LoVo (cell line): Measurements from ENCODE around the gene SARDH.
"Not testable (repeated sequence)": the region's sequence is repeated elsewhere in the genome, so short reads cannot be mapped to it uniquely, and the experiment has no call there.

Experiments
- DNase-seq: peaks from one replicate; pipeline ENCODE4 v3.0.0-alpha.2; 2016; ENCODE audit warnings: low spot score

Gene SARDH

GRCh38 chr9:133759946-133760345 is 21.8 kb upstream of the SARDH start:
- DNase-seq = no peak

DNA sequence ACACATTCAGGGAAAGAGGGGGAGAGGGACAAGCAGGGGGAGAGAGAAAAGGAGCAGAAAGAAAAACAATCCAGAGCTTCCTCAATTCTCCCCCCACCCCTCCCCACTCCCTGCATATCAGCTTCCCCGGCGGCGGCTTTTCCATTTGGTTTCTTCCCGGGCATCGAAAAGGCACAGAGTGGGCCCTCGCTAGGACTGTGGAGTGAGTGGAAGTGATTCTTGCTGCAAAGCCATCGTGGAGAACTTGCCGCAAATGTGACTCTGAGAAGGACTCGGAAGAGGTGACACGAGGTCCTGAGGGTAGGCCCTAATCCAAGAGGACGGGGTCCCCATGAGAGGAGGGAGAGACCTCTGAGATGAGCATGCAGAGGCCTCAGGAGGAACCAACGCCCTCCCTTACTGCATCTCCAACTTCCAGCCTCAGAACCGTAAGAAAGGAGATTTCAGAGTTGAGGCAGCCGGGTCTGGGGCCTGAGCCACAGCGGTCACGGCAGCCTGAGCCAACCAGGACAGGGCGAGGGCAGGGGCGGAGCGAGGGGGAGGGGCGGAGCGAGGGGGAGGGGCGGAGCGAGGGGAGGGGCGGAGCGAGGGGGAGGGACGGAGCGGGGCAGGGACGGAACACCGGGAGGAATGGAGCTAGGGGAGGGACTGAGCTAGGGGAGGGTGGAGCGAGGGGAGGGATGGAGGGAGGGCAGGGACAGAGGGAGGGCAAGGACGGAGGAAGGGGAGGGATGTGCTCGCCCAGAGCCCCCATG is 21.2 kb upstream of the SARDH start:
- no peak for DNase-seq

DNA sequence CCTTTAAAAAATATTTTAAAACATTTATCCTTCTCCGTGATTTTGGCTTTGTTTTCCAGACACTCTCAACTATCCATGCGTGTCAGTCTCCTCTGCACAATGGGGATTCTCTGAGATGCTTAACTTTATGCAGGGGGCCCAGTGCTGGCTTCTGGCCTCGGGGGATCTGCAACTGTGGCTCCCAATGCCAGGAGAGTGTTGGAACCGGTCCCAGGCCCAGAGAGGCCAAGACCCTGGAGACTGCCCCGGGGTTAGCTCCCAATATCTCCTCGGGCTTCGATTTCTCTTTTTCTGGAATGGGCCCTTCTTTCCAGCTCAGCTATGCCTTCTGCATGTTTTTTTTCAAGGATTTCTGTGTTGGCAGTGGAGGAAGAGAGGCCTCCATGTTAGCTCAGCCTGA is 20.1 kb upstream of the SARDH start:
- no peak for DNase-seq

GRCh38 chr9:133754688-133755227 is 16.6 kb upstream of the SARDH start:
- no peak for DNase-seq

DNA sequence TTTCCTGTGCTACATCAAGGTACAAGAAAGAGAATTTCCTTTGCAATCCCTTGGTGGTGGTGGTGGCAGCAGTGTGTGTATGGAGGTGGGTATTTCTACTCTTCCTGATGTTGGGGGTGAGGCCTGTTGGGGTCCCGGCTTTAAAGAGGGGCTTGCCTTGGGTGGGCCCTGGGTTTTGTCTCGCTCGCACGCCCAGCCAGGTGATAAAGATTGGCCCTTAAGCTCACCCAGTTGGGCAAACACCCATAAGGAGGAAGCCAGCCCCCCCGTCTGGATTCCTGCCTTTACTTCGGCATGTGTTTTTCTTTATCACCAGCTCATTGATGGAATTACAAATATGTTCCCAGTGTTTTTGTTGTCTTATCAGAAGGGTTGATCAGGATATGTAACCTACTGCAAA is 16.0 kb upstream of the SARDH start:
- DNase-seq = no peak

DNA sequence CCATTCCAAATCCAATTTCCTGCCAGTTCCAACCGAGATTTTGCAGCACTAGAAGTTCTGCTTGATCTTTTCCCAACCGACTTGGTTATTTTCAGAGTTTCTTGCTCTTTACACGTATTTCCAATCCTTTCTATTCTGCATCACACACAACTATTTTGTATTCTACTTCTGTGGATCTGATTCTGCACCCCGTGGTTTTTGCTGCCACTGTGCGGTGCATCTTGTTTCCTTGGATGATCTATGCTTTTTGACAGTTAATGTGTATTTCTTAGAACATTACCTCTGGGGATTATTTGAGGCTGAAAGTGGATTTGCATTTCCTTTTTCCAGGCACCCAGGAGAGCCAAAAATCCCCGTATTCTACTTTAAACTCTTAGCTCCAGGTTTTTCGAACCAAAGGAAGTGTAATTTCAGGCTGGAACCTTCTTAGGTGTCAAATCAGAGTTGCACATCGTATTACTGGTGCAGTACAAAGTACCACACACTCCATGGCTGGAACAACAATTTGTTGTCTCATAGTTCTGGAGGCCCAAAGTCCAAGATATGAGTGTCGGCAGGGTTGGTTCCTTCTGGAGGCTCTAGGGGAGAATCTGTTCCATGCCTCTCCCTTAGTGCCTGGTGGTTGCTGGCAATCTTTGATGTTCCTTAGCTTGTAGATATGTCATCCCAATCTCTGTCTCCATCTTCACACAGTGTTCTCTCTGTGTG is 14.7 kb upstream of the SARDH start:
- no peak for DNase-seq

GRCh38 chr9:133750982-133751649 is 13.0 kb upstream of the SARDH start:
- DNase-seq = no peak

DNA sequence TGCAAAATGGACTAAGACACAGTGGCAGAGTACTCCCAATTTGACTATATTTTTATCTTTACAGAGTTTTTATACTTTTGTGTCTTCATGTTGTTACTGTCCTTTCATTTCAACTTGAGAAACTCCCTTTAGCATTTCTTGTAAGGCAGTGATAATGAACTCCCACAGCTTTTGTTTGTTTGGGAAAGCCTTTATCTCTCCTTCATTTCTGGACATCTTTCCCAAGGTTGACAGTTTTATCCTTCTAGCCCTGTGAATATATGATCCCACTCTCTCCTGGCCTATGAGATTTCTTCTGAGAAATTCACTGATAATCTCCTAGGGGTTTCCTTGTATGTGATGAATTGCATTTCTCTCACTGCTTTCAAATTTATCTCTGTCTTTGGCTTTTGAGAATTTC is 9.2 kb upstream of the SARDH start:
- no peak for DNase-seq

DNA sequence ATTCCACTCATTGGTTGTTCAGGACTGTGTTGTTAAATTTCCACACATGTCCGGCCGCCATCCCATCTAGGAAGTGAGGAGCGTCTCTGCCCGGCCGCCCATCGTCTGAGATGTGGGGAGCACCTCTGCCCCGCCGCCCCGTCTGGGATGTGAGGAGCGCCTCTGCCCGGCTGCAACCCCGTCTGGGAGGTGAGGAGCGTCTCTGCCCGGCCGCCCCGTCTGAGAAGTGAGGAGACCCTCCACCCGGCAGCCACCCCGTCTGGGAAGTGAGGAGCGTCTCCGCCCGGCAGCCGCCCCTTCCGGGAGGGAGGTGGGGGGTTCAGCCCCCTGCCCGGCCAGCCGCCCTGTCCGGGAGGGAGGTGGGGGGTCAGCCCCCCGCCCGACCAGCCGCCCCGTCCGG is 6.4 kb upstream of the SARDH start:
- not testable (repeated sequence) for DNase-seq

DNA sequence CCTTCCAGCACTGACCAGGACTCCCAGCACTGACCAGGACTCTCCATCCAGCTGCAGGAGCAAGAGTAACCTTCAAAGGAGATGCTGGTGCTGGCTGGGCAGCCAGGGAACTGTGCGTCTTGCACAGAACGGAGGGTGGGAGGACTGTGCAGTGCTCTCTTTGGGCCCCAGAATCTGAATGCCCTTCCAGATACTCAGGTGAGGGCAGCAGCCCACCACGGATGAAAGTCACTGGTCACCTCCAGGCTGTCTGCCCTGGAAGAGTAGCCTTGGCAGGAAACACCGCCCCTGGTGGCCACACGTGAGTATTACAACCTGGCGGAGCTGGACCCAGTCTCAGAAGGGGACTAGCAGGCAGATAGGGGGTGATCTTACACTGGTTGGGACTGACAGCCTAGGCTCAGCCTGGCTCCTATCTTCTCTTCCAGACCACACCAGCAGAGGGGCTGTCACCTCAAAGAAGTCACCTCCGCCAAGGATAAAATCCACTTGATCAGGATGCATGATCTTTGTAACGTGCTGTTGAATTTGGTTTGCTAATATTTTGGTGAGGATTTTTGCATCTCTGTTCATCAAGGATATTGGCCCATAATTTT is 4.8 kb upstream of the SARDH start:
- peak; percentile 76 for DNase-seq

- DNase-seq = no peak
These were observed 4.1 kb upstream of the SARDH start for GRCh38 chr9:133742251-133742650.

DNA sequence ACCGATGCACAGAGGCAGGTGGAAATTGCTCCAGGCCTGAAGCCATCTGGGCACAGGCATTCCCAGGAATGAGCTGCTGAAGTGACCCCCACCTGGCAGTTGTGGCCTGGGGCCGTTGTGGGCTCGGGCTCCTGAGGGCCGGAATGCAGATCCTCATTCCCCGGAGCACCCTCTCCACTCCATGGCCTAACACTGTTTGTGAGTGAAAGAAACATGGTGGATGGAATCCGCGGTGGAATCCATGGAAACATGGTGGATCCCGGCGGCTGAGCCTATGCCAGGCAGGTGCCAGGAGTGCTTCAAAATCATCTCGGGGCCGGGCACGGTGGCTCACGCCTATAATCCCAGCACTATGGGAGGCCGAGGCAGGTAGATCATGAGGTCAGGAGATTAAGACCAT is 3.6 kb upstream of the SARDH start:
- DNase-seq = no peak

- DNase-seq = no peak
These were observed 2.8 kb upstream of the SARDH start for GRCh38 chr9:133740911-133741310.

DNA sequence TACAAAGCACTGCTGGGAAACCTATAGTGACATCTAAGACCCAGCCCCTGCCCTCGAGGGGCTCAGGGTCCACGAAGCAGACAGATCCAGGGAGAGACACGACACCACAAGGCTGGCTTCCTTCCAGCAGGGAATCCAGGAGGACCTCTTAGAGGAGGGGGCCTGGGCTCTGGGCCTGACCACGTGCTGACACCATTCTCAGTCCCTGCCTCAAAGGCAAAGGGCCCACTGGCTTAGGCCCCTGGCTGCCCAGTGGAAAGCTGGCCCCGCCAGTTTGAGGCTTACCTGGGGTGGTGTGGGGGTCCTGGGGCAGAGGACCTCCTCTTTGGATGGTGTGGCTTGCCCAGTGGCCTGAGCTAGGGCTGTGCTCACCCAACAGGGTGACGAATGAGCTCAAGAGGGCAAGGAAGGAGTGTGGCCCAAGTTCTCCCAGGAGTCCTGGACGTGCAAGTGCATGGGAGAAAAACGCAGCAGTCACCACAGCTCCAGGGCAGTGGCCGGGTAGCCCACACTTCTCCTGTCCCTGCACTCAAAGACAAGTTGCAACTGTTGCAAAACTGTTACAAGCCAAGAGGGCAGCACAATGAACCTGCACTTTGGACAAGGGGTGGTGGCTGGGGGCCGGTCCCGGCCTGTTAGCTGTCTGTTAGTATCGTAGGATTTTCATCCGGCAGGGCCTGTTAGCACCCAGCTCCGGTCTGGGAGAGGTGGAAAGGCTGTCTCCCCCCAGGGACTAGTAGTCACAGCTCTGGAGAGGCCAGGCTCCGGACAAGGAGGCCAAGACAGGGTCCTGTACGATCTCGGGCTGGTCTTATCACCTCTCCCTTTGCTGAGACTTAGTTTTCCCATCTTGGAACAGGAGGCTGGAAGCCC is 1.5 kb upstream of the SARDH start:
- no peak for DNase-seq

- no peak for DNase-seq
These were observed 581 bp upstream of the SARDH start for GRCh38 chr9:133738640-133739225.

DNA sequence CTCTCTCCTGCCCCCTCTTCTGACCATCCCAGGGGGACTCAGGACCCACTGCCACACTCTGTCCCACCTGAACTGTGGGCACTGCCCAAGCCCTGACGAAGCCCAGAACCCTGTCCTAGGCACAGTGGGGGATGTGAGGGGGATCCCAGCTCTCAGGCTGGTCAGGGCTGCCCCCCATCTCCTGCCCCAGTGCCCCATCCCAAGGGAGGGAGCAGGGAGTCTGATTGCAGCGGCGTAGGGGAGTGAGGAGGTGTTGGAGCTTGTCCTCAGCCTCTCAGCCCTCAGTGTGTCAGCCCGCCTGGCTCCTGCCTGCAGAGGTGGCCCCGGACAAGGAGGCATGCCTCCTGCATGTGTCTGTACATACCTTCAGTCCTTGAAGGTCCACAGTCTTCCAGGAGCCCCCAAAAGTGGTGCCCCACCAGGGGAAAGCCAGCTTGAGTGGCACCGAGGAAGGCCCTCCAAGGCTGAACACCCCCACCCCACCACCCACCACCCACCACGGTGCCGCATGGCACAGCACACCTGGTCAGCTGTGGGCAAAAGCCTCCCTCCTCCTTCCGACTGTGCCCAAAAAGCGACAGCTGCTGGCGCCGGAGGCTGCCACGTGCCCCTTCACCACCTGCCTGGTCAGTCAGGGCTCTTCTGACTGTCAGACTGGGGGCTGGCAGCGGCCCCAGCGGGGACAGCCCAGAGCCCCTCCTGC is 930 bp downstream of the SARDH start:
- DNase-seq = no peak

DNA sequence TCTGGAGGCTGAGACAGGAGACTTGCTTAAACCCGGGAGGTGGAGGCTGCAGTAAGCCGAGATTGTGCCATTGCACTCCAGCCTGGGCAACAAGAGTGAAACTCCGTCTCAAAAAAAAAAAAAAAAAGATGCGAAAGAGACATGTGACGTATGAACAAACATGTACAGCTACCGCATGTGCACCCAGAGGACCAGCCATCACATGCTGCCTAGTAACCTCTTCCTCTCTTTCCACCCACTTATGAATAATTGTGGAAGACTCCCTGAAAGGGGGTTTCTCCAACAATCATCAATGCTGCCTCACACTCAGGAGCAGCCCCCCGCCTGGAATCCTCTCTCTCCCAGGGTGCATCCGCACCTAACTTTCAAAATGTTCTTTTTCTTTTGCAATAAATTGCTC is 2.2 kb downstream of the SARDH start:
- DNase-seq = no peak

GRCh38 chr9:133735415-133735775 is 2.8 kb downstream of the SARDH start:
- DNase-seq = no peak

GRCh38 chr9:133734590-133735414 is 3.4 kb downstream of the SARDH start:
- no peak for DNase-seq
